Trophoblast cell (in vitro differentiated cells and primary cell): ENCODE measurements around the gene APOF.

Source experiments
- DNase-seq, 2 donors: peaks; one replicate each; pipeline ENCODE4 v3.0.0-alpha.2; 2016
- H2AFZ ChIP-seq: 2 replicates; pipeline ENCODE4 v1.6.1; 2013; ENCODE audit warnings: low read length, moderate library complexity, mild to moderate bottlenecking; ENCODE audit not compliant: insufficient read depth, poor library complexity
- H2AK5ac ChIP-seq: 2 replicates; pipeline ENCODE4 v1.6.1; 2013; ENCODE audit warnings: mild to moderate bottlenecking, low read length
- H2BK120ac ChIP-seq: 2 replicates; pipeline ENCODE4 v1.6.1; 2013; ENCODE audit warnings: low read length, mild to moderate bottlenecking, moderate library complexity; ENCODE audit not compliant: insufficient read depth, poor library complexity
- H2BK12ac ChIP-seq: 2 replicates; pipeline ENCODE4 v1.6.1; 2013; ENCODE audit warnings: mild to moderate bottlenecking, low read length, moderate library complexity
- H2BK5ac ChIP-seq: 2 replicates; pipeline ENCODE4 v1.6.1; 2013; ENCODE audit warnings: low read length, low read depth, moderate library complexity, mild to moderate bottlenecking; ENCODE audit not compliant: poor library complexity
- H3K14ac ChIP-seq: 2 replicates; pipeline ENCODE4 v1.6.1; 2013; ENCODE audit warnings: mild to moderate bottlenecking, low read length
- H3K18ac ChIP-seq: 2 replicates; pipeline ENCODE4 v1.6.1; 2013; ENCODE audit warnings: mild to moderate bottlenecking, low read length
- H3K23ac ChIP-seq: 2 replicates; pipeline ENCODE4 v1.6.1; 2013; ENCODE audit warnings: low read length
- H3K27ac ChIP-seq: 2 replicates; pipeline ENCODE4 v1.5.1; 2013; ENCODE audit warnings: low read depth, mild to moderate bottlenecking, inconsistent platforms, low read length, moderate library complexity
- H3K27me3 ChIP-seq: 2 replicates; pipeline ENCODE4 v1.6.1; 2013; ENCODE audit warnings: inconsistent platforms, mild to moderate bottlenecking, low read length, moderate library complexity; ENCODE audit not compliant: insufficient read depth
- H3K36me3 ChIP-seq, 2 experiments: 1 replicate in 1 of 2; 2 replicates in 1 of 2; pipeline ENCODE4 v1.6.1; 2013; ENCODE audit warnings: low read length in 2 of 2, mild to moderate bottlenecking in 2 of 2, moderate library complexity in 1 of 2; ENCODE audit not compliant: insufficient read depth in 2 of 2, control insufficient read depth in 1 of 2
- H3K4ac ChIP-seq: 2 replicates; pipeline ENCODE4 v1.6.1; 2013; ENCODE audit warnings: low read depth, mild to moderate bottlenecking, low read length, moderate library complexity
- H3K4me1 ChIP-seq, 2 experiments: 1 replicate in 1 of 2; 2 replicates in 1 of 2; pipeline ENCODE4 v1.6.1; 2013; ENCODE audit warnings: low read length in 2 of 2, mild to moderate bottlenecking in 2 of 2, moderate library complexity in 1 of 2; ENCODE audit not compliant: insufficient read depth in 2 of 2, control insufficient read depth in 1 of 2
- H3K4me2 ChIP-seq: 2 replicates; pipeline ENCODE4 v1.6.1; 2013; ENCODE audit warnings: inconsistent platforms, mild to moderate bottlenecking, low read length, moderate library complexity
- H3K4me3 ChIP-seq: 2 replicates; pipeline ENCODE4 v1.5.1; 2013; ENCODE audit warnings: mild to moderate bottlenecking, low read depth, low read length, inconsistent platforms
- H3K79me1 ChIP-seq: one replicate; pipeline ENCODE4 v1.6.1; 2013; ENCODE audit warnings: low read length
- H3K79me2 ChIP-seq: 2 replicates; pipeline ENCODE4 v1.6.1; 2013; ENCODE audit warnings: low read length, mild to moderate bottlenecking; ENCODE audit not compliant: control insufficient read depth, insufficient read depth, poor library complexity
- H3K9ac ChIP-seq: 2 replicates; pipeline ENCODE4 v1.6.1; 2013; ENCODE audit warnings: mild to moderate bottlenecking, low read length
- H3K9me3 ChIP-seq: 2 replicates; pipeline ENCODE4 v1.6.1; 2013; ENCODE audit warnings: low read depth, mild to moderate bottlenecking, control low read depth, inconsistent platforms, low read length; ENCODE audit not compliant: insufficient read depth
- H4K12ac ChIP-seq: 2 replicates; pipeline ENCODE4 v1.6.1; 2013; ENCODE audit warnings: low read depth, mild to moderate bottlenecking, low read length, moderate library complexity
- H4K8ac ChIP-seq: 2 replicates; pipeline ENCODE4 v1.6.1; 2013; ENCODE audit warnings: low read depth, mild to moderate bottlenecking, low read length, moderate library complexity
- H4K91ac ChIP-seq: one replicate; pipeline ENCODE4 v1.6.1; 2013; ENCODE audit warnings: low read depth, mild to moderate bottlenecking, low read length, moderate library complexity
- WGBS: extraction: QIAGEN DNeasy Blood & Tissue Kit; methylation state at CpG from one replicate; pipeline ENCODE4 v1.1.7; 2013; ENCODE audit warnings: missing lambda C conversion rate; ENCODE audit not compliant: insufficient read length, insufficient coverage; ENCODE audit errors: extremely low coverage; 5-methylcytosine and 5-hydroxymethylcytosine counted together

The APOF gene

GRCh38 chr12:56333679-56334489 is 28.8 kb downstream of the APOF start, which contains the start of gene PAN2:
Gene PAN2 (minus strand): TSS chr12:56334000. CDS start chr12:56333094, 906 bp downstream.
- DNase-seq: peak; percentile 92 to 93
- Histone ChIP-seq H2BK120ac (peak within 1 kb of the TSS; percentile 48), H2BK12ac (peak within 1 kb of the TSS; percentile 5), H3K27me3 (no peaks in the 10 kb centered on the region), H2AK5ac (peak within 1 kb of the TSS; percentile 51), H4K8ac (peak within 1 kb of the TSS; percentile 94), H3K36me3 (no peaks in the 10 kb centered on the region), H3K4ac (peak within 1 kb of the TSS; percentile 53), H3K4me3 (peak within 1 kb of the TSS; percentile 67), H3K27ac (peak within 1 kb of the TSS; percentile 95), H3K4me1 (peaks cover 7 to 8% of the 10 kb centered on the region in 2 experiments), H3K4me2 (peak within 1 kb of the TSS; percentile 82), H3K23ac (no peak within 1 kb of the TSS), H3K14ac (peak within 1 kb of the TSS; percentile 67), H4K12ac (peak within 1 kb of the TSS; percentile 69), H4K91ac (peak within 1 kb of the TSS; percentile 93), H3K79me2 (peaks cover 2% of the 10 kb centered on the region), H3K9me3 (no peaks in the 10 kb centered on the region), H3K18ac (peak within 1 kb of the TSS; percentile 77), H3K79me1 (peaks cover 8% of the 10 kb centered on the region), H2BK5ac (peak within 1 kb of the TSS; percentile 23), H3K9ac (peak within 1 kb of the TSS; percentile 90), H2AFZ (peak within 1 kb of the TSS; percentile 21)
- WGBS: no CpG with 5 or more reads among the region's 45 CpGs

- H3K36me3 ChIP-seq: no peaks in the 10 kb centered on the region
Measured at GRCh38 chr12:56333197-56333678, 29.4 kb downstream of the APOF start.

DNA sequence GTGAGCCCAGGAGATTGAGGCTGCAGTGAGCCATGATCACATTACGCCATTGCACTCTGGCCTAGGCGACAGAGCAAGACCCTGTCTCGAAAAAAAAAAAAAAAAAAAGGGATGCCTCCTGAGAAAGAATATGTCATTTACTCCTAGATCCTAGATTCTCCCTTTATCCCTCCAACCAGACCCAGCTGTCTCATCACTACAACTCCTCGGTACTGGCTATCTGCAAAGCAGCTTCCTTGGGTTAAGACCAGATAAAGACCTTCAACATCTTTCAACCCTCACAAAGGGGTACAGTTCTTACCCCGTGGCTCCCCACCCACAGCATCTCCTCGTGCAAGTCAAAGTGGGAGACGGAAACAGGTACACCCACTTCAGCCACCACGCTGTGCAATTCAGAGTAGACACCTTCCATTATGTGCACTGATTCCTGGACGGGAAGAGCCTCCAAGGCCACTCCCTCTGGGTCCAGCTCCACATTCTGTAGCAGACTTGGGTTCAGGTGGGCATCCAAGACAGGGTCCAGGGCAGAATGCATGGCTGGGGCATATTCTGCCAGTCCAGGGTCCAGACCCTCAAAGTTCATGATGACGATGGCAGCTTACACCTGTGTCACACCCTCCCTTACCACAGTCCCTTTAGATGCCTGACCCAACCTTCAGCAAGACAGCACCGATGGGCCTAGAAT is 30.0 kb downstream of the APOF start:
- peak overlapping the region; percentile 94 for H4K8ac ChIP-seq
- H3K27ac ChIP-seq: no peak overlapping the region
- peak overlapping the region; percentile 5 for H2BK12ac ChIP-seq
- H3K79me2 ChIP-seq: peaks cover 2% of the 10 kb centered on the region
- no peak overlapping the region for H2BK5ac ChIP-seq
- H3K27me3 ChIP-seq: no peaks in the 10 kb centered on the region
- H3K4me2 ChIP-seq: peak overlapping the region; percentile 82
- H3K4ac ChIP-seq: peak overlapping the region; percentile 28
- H4K91ac ChIP-seq: peak overlapping the region; percentile 93
- H3K18ac ChIP-seq: no peak overlapping the region
- peaks cover 7 to 8% of the 10 kb centered on the region in 2 experiments for H3K4me1 ChIP-seq
- peak overlapping the region; percentile 1 for H2AFZ ChIP-seq
- no peak for DNase-seq
- H3K23ac ChIP-seq: no peak overlapping the region
- peak overlapping the region; percentile 69 for H4K12ac ChIP-seq
- H3K79me1 ChIP-seq: peaks cover 8% of the 10 kb centered on the region
- WGBS: no CpG with 5 or more reads among the region's 11 CpGs
- peak overlapping the region; percentile 36 for H3K14ac ChIP-seq
- H2BK120ac ChIP-seq: no peak overlapping the region
- H3K9me3 ChIP-seq: no peaks in the 10 kb centered on the region
- H3K4me3 ChIP-seq: no peak overlapping the region
- H2AK5ac ChIP-seq: peak overlapping the region; percentile 51
- no peaks in the 10 kb centered on the region for H3K36me3 ChIP-seq
- no peak overlapping the region for H3K9ac ChIP-seq

More at GRCh38 chr12:56333197-56333678, 29.4 kb downstream of the APOF start:
- Histone ChIP-seq H2AFZ (peak overlapping the region; percentile 21), H3K9me3 (no peaks in the 10 kb centered on the region), H4K12ac (peak overlapping the region; percentile 69), H3K79me1 (peaks cover 8% of the 10 kb centered on the region), H3K27ac (peak overlapping the region; percentile 95), H3K79me2 (peaks cover 2% of the 10 kb centered on the region), H3K9ac (peak overlapping the region; percentile 14), H3K4me1 (peaks cover 7 to 8% of the 10 kb centered on the region in 2 experiments), H2BK5ac (peak overlapping the region; percentile 23), H3K23ac (no peak overlapping the region), H2BK12ac (no peak overlapping the region), H3K18ac (peak overlapping the region; percentile 77), H4K8ac (peak overlapping the region; percentile 94), H3K4ac (peak overlapping the region; percentile 53), H3K4me2 (peak overlapping the region; percentile 82), H3K14ac (peak overlapping the region; percentile 67), H4K91ac (peak overlapping the region; percentile 93), H2BK120ac (peak overlapping the region; percentile 48), H3K27me3 (no peaks in the 10 kb centered on the region), H3K4me3 (peak overlapping the region; percentile 62), H2AK5ac (peak overlapping the region; percentile 51)
- no peak for DNase-seq
- no CpG with 5 or more reads among the region's 8 CpGs for WGBS

DNA sequence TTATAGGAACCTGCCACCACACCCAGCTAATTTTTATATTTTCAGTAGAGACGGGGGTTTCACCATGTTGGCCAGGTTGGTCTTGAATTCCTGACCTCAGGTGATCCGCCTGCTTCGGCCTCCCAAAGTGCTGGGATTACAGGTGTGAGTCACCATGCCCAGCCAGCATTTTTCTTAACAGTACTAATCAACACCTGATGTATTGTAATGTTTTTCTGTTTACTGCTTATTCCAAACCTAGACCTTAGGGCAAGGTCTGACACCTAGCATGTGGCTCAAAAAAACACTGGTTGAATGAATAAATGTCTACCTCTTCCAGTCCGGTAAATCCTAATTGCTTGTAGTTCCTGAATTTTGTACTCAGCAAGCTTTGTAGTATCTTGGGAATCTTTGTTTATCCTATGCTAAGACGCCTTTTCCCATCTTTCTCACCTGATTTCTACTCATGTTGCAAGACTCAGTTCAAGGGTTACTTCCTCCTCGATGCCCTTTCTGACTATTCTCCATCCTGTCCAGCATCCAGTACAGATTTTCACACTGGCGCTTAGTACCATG is 31.6 kb downstream of the APOF start:
- Histone ChIP-seq H3K9ac (no peak overlapping the region), H2BK120ac (no peak overlapping the region), H4K91ac (no peak overlapping the region), H3K79me1 (peaks cover 8% of the 10 kb centered on the region), H3K4ac (no peak overlapping the region), H3K79me2 (peaks cover 2% of the 10 kb centered on the region), H4K8ac (no peak overlapping the region), H3K27me3 (no peaks in the 10 kb centered on the region), H2BK5ac (no peak overlapping the region), H3K18ac (no peak overlapping the region), H3K36me3 (peaks cover 5 to 6% of the 10 kb centered on the region in 2 experiments), H3K14ac (no peak overlapping the region), H3K4me3 (no peak overlapping the region), H4K12ac (no peak overlapping the region), H2AFZ (no peak overlapping the region), H3K27ac (no peak overlapping the region), H3K4me2 (no peak overlapping the region), H3K23ac (no peak overlapping the region), H3K9me3 (no peaks in the 10 kb centered on the region), H2AK5ac (no peak overlapping the region), H3K4me1 (peaks cover 7 to 8% of the 10 kb centered on the region in 2 experiments), H2BK12ac (no peak overlapping the region)
- no CpG with 5 or more reads among the region's 7 CpGs for WGBS
- peak; percentile 64 to 67 for DNase-seq
